NCI-H2227 (cell line): Measurements from ENCODE around the gene PTPRK.

Experiments
- DNase-seq: peaks from one replicate; lab custom pipeline; 2025; ENCODE audit not compliant: unreplicated experiment; lab: John Stamatoyannopoulos, UW

Gene PTPRK

GRCh38 chr6:127976111-127976510 is 544.3 kb downstream of the PTPRK start:
- no peak for DNase-seq

GRCh38 chr6:127972815-127973214 is 547.6 kb downstream of the PTPRK start:
- DNase-seq: no peak

- no peak for DNase-seq
These were observed 548.4 kb downstream of the PTPRK start for GRCh38 chr6:127971945-127972391.

- DNase-seq: no peak
These were observed 549.0 kb downstream of the PTPRK start for GRCh38 chr6:127971386-127971785.

- no peak for DNase-seq
These were observed 550.7 kb downstream of the PTPRK start for GRCh38 chr6:127969701-127970100.

GRCh38 chr6:127968394-127968793 is 552.0 kb downstream of the PTPRK start:
- DNase-seq: no peak

- no peak for DNase-seq
These were observed 552.7 kb downstream of the PTPRK start for GRCh38 chr6:127967708-127968107.

- no peak for DNase-seq
These were observed 553.8 kb downstream of the PTPRK start for GRCh38 chr6:127966616-127967015.

- no peak for DNase-seq
These were observed 556.9 kb downstream of the PTPRK start for GRCh38 chr6:127963495-127963894.

- no peak for DNase-seq
These were observed 560.5 kb downstream of the PTPRK start for GRCh38 chr6:127959869-127960268.

- no peak for DNase-seq
These were observed 563.4 kb downstream of the PTPRK start for GRCh38 chr6:127956956-127957355.

- DNase-seq: no peak
These were observed 564.0 kb downstream of the PTPRK start for GRCh38 chr6:127956260-127956888.

GRCh38 chr6:127954082-127954481 is 566.3 kb downstream of the PTPRK start:
- DNase-seq: no peak

- DNase-seq: no peak
These were observed 567.6 kb downstream of the PTPRK start for GRCh38 chr6:127952831-127953230.

GRCh38 chr6:127952176-127952575 is 568.2 kb downstream of the PTPRK start:
- no peak for DNase-seq

- DNase-seq: no peak
These were observed 569.1 kb downstream of the PTPRK start for GRCh38 chr6:127951172-127951917.

GRCh38 chr6:127950566-127951145 is 569.7 kb downstream of the PTPRK start:
- DNase-seq: no peak

- no peak for DNase-seq
These were observed 571.1 kb downstream of the PTPRK start for GRCh38 chr6:127949251-127949650.

- no peak for DNase-seq
These were observed 574.0 kb downstream of the PTPRK start for GRCh38 chr6:127946388-127946787.

GRCh38 chr6:127945434-127946097 is 574.8 kb downstream of the PTPRK start:
- DNase-seq: no peak

GRCh38 chr6:127941228-127941627 is 579.2 kb downstream of the PTPRK start:
- DNase-seq: no peak
